Measurements from ENCODE around the gene AGTPBP1.

DNA sequence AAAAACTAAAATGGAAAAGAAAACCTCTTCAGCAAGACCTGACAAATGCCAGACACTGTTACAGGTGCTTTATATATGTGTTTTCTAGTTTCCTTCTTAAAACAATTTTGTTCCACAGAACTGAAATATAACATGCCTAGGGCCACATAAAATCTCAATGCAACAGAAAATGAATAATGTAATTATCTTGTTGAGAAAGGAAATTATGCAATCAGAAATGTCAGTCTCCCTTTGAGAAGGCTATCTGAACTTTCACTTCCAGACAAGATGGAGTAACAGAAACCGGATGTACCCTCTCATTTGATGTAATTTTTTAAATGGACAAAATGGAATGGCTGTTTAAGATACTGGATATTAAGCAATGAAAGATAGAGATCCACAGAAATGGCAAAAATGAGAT is 79.2 kb downstream of the AGTPBP1 start:
- TF ChIP-seq, protein P1, sequence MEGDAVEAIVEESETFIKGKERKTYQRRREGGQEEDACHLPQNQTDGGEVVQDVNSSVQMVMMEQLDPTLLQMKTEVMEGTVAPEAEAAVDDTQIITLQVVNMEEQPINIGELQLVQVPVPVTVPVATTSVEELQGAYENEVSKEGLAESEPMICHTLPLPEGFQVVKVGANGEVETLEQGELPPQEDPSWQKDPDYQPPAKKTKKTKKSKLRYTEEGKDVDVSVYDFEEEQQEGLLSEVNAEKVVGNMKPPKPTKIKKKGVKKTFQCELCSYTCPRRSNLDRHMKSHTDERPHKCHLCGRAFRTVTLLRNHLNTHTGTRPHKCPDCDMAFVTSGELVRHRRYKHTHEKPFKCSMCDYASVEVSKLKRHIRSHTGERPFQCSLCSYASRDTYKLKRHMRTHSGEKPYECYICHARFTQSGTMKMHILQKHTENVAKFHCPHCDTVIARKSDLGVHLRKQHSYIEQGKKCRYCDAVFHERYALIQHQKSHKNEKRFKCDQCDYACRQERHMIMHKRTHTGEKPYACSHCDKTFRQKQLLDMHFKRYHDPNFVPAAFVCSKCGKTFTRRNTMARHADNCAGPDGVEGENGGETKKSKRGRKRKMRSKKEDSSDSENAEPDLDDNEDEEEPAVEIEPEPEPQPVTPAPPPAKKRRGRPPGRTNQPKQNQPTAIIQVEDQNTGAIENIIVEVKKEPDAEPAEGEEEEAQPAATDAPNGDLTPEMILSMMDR (IDR thresholded peaks at IDR 0.05; ENCODE audit: low read length) = no peak
- TF ChIP-seq EZH2phosphoT487 (IDR thresholded peaks at IDR 0.05; ENCODE audit: low read length) (no peak), EZH2 (optimal IDR thresholded peaks at IDR 0.05; ENCODE audit: low read depth, low read length) (no peak)

All from MM.1S (cell line).